SK-N-SH (cell line): Measurements from ENCODE around the gene INSC. TPM values are rescaled to one million over a fixed set of nuclear protein-coding genes. Genes with fewer than 3 reads are reported as not detected.

ENCODE experiments used
- CTCF ChIA-PET: fragments of 300-600, 350-600 bp; formaldehyde crosslinking; extraction: SDS; loops from one replicate; lab custom pipeline; 2021; lab: Yijun Ruan, JAX
- POLR2A ChIA-PET: fragments of 350-600 bp; sonication (Branson Sonifier 250); formaldehyde crosslinking; extraction: SDS; loops from one replicate; lab custom pipeline; 2020; ENCODE audit warnings: antibody characterized with exemption, inconsistent platforms; lab: Yijun Ruan, JAX
- DNase-seq: peaks from one replicate; pipeline ENCODE4 v3.0.0; 2012
- H2AFZ ChIP-seq: fragments of 200-600 bp; sonication (generic); 2 replicates; pipeline ENCODE4 v1.8.1; 2016; ENCODE audit warnings: antibody characterized with exemption, mild to moderate bottlenecking, low read depth
- H3F3A ChIP-seq: fragments of 200-600 bp; sonication (generic); replicated peaks from 2 replicates; pipeline ENCODE3; 2016; ENCODE audit warnings: antibody characterized with exemption, mild to moderate bottlenecking; ENCODE audit not compliant: insufficient read depth
- H3K27ac ChIP-seq, 2 experiments: fragments of 200-500 bp in 1 of 2; fragments of 200-600 bp in 1 of 2; sonication (Bioruptor generic) in 1 of 2; sonication (generic), shearing (Covaris generic) in 1 of 2; 2 replicates each; pipeline versions ENCODE4 v1.5.1 to v1.6.1; 2014 to 2016; ENCODE audit warnings: low read depth in 2 of 2, inconsistent platforms in 1 of 2, low read length in 1 of 2, mild to moderate bottlenecking in 1 of 2, mixed read lengths in 1 of 2
- H3K27me3 ChIP-seq: fragments of 200-600 bp; sonication (generic), shearing (Covaris generic); 2 replicates; pipeline ENCODE4 v1.6.1; 2016; ENCODE audit warnings: mixed run types; ENCODE audit not compliant: insufficient read depth
- H3K36me3 ChIP-seq, 2 experiments: fragments of 200-500 bp in 1 of 2; fragments of 200-600 bp in 1 of 2; sonication (Bioruptor generic) in 1 of 2; sonication (generic) in 1 of 2; replicated peaks in 1 of 2; 2 replicates each; pipeline versions ENCODE3 to v1.5.1; 2014 to 2016; ENCODE audit warnings: low read length in 1 of 2, mild to moderate bottlenecking in 1 of 2; ENCODE audit not compliant: insufficient read depth in 2 of 2, control insufficient read depth in 1 of 2
- H3K4me1 ChIP-seq, 2 experiments: fragments of 200-500 bp in 1 of 2; fragments of 200-600 bp in 1 of 2; sonication (Bioruptor generic) in 1 of 2; sonication (generic), shearing (Covaris generic) in 1 of 2; 2 replicates each; pipeline versions ENCODE4 v1.5.1 to v1.6.1; 2014 to 2016; ENCODE audit warnings: low read depth in 1 of 2, low read length in 1 of 2, mixed run types in 1 of 2; ENCODE audit not compliant: insufficient read depth in 2 of 2, control insufficient read depth in 1 of 2
- H3K4me2 ChIP-seq: fragments of 200-600 bp; sonication (generic), shearing (Covaris generic); 2 replicates; pipeline ENCODE4 v1.6.1; 2017; ENCODE audit warnings: mixed run types
- H3K4me3 ChIP-seq, 2 experiments: fragments of 200-500 bp in 1 of 2; fragments of 200-600 bp in 1 of 2; sonication (Bioruptor generic) in 1 of 2; sonication (generic), shearing (Covaris generic) in 1 of 2; 2 replicates each; pipeline versions ENCODE4 v1.5.1 to v1.8.1; 2014 to 2016; ENCODE audit warnings: low read depth in 2 of 2, inconsistent platforms in 1 of 2, low read length in 1 of 2, mild to moderate bottlenecking in 1 of 2, mixed read lengths in 1 of 2, moderate library complexity in 1 of 2
- H3K79me2 ChIP-seq: fragments of 200-600 bp; sonication (generic); 2 replicates; pipeline ENCODE4 v1.8.1; 2017; ENCODE audit warnings: mild to moderate bottlenecking; ENCODE audit not compliant: insufficient read depth
- H3K9ac ChIP-seq: fragments of 200-600 bp; sonication (generic); 2 replicates; pipeline ENCODE4 v1.6.1; 2017; ENCODE audit warnings: mixed run types
- H3K9me2 ChIP-seq: fragments of 200-600 bp; sonication (generic); 2 replicates; pipeline ENCODE4 v1.6.1; 2017; ENCODE audit warnings: mixed run types
- H3K9me3 ChIP-seq: fragments of 200-600 bp; sonication (generic); 2 replicates; pipeline ENCODE4 v1.6.1; 2017; ENCODE audit warnings: mixed run types, mild to moderate bottlenecking, moderate library complexity
- H4K20me1 ChIP-seq: fragments of 200-600 bp; sonication (generic); 2 replicates; pipeline ENCODE4 v1.6.1; 2017; ENCODE audit warnings: mild to moderate bottlenecking, mixed run types; ENCODE audit not compliant: insufficient read depth
- CTCF ChIP-seq: fragments of 200-600 bp; sonication (generic); IDR thresholded peaks from 2 replicates; pipeline ENCODE4 v1.6.1; 2017; ENCODE audit warnings: antibody characterized with exemption, mild to moderate bottlenecking, moderate library complexity
- ELF1 ChIP-seq: IDR thresholded peaks from 2 replicates; pipeline ENCODE4 v1.4.0; 2012
- EP300 ChIP-seq, 2 experiments: IDR thresholded peaks; 2 replicates each; pipeline versions ENCODE4 v1.4.0 to v1.6.1; 2012; ENCODE audit warnings: borderline replicate concordance in 1 of 2, low read depth in 1 of 2, low read length in 1 of 2
- FOSL2 ChIP-seq: IDR thresholded peaks from 2 replicates; pipeline ENCODE4 v1.4.0; 2012; ENCODE audit warnings: low read depth, mild to moderate bottlenecking, moderate library complexity, borderline replicate concordance
- GABPA ChIP-seq: IDR thresholded peaks from 2 replicates; pipeline ENCODE4 v1.4.0; 2012; ENCODE audit warnings: low read depth, mild to moderate bottlenecking
- JUND ChIP-seq: IDR thresholded peaks from 2 replicates; pipeline ENCODE4 v1.4.0; 2012
- MAX ChIP-seq: IDR thresholded peaks from 2 replicates; pipeline ENCODE4 v1.4.0; 2012; ENCODE audit warnings: low read depth
- MEF2A ChIP-seq: IDR thresholded peaks from 2 replicates; pipeline ENCODE4 v1.4.0; 2012; ENCODE audit warnings: low read depth, borderline replicate concordance
- MXI1 ChIP-seq: IDR thresholded peaks from 2 replicates; pipeline ENCODE4 v1.6.1; 2012; ENCODE audit warnings: mild to moderate bottlenecking, low read depth, low read length, improper control_type of control experiment
- NFIC ChIP-seq: IDR thresholded peaks from 2 replicates; pipeline ENCODE4 v1.4.0; 2012; ENCODE audit warnings: borderline replicate concordance
- POLR2AphosphoS5 ChIP-seq: IDR thresholded peaks from 2 replicates; pipeline ENCODE4 v1.6.1; 2012; ENCODE audit warnings: low read depth, low read length
- REST ChIP-seq: IDR thresholded peaks from 2 replicates; pipeline ENCODE4 v1.6.1; 2012; ENCODE audit warnings: mild to moderate bottlenecking, low read depth, low read length, moderate library complexity
- RFX5 ChIP-seq: IDR thresholded peaks from 2 replicates; pipeline ENCODE4 v1.6.1; 2012; ENCODE audit warnings: mild to moderate bottlenecking, improper control_type of control experiment, low read length
- USF2 ChIP-seq: fragments of 150-350 bp; IDR thresholded peaks from 2 replicates; pipeline ENCODE4 v1.6.1; 2017; ENCODE audit warnings: antibody characterized with exemption, low read length, low read depth, borderline replicate concordance
- YY1 ChIP-seq: IDR thresholded peaks from 2 replicates; pipeline ENCODE4 v1.4.0; 2012; ENCODE audit warnings: low read depth, mild to moderate bottlenecking
- WGBS: methylation state at CpG from one replicate; pipeline ENCODE4 v1.1.6; 2017; ENCODE audit warnings: low lambda C conversion rate; 5-methylcytosine and 5-hydroxymethylcytosine counted together
- polyA plus RNA-seq, 3 experiments: library from polyadenylated mRNA; depleted of rRNA; stranded (reverse); fragments of >200 nt; gene quantifications; 2 replicates each; pipeline ENCODE4 v1.2.3, GENCODE V29; 2012

INSC gene
- polyA plus RNA-seq, 1 of the 3 experiments (the other 2 are of a cell fraction) = not detected

- H2AFZ ChIP-seq = peak within 1 kb of the TSS; percentile 46; the same call in 1 of the 2 replicates
These were observed 41.1 kb upstream of the INSC start, which contains the start of gene CALCB for GRCh38 chr11:15073361-15074205. CALCB (plus strand) TSS chr11:15073593; CDS start chr11:15074719, 1,126 bp downstream.

GRCh38 chr11:15074206-15075161 lies 40.2 kb upstream of the INSC start:
- peak overlapping the region; percentile 50 to 57 for H3K4me3 ChIP-seq
- H3K9ac ChIP-seq = no peak overlapping the region
- POLR2A ChIA-PET = interaction anchor here (0.5 to 2.6 kb wide), 2 partner anchors 10 to 166 kb away, joined by 4 to 8 read pairs; no protein-coding TSS in a partner anchor
- CTCF ChIA-PET = interaction anchor here (0.6 to 8.0 kb wide), 71 partner anchors 8 to 969 kb away, joined by 3 to 198 read pairs (median 4); no protein-coding TSS in a partner anchor
- no peaks in the 10 kb centered on the region for H3K9me3 ChIP-seq
- peak overlapping the region; percentile 78 for H3K4me2 ChIP-seq
- H4K20me1 ChIP-seq = no peaks in the 10 kb centered on the region
- no peaks in the 10 kb centered on the region for H3K36me3 ChIP-seq
- peak overlapping the region; percentile 46; the same call in 1 of the 2 replicates for H2AFZ ChIP-seq
- H3K4me1 ChIP-seq = peaks cover 0 to 15% of the 10 kb centered on the region in 2 experiments; a peak in 1 of 4 replicates
- H3K9me2 ChIP-seq = no peaks in the 10 kb centered on the region
- no peaks in the 10 kb centered on the region for H3F3A ChIP-seq
- H3K27ac ChIP-seq = no peak overlapping the region; a peak in 1 of 4 replicates
- H3K79me2 ChIP-seq = no peaks in the 10 kb centered on the region
- peak; percentile 83 for DNase-seq
- 2% methylated on average over 22 of the region's 33 CpGs for WGBS
- H3K27me3 ChIP-seq = peaks cover 17% of the 10 kb centered on the region
- TF ChIP-seq MAX (0 out of 2 replicates have a peak, but pooled peaks have one; percentile 13), CTCF (peak; percentile 70), JUND (no peak), MXI1 (peak; percentile 35; the same call in 1 of the 2 replicates), EP300 (IDR thresholded peaks at IDR 0.05; ENCODE audit: borderline replicate concordance in 1 of 2, low read depth in 1 of 2, low read length in 1 of 2) (no peak), ELF1 (no peak), NFIC (no peak), GABPA (no peak), POLR2AphosphoS5 (no peak), REST (no peak), FOSL2 (no peak), MEF2A (no peak), YY1 (no peak)

More at GRCh38 chr11:15073361-15074205, 41.1 kb upstream of the INSC start, which contains the start of gene CALCB:
- Histone ChIP-seq H3K9ac (no peak within 1 kb of the TSS), H3F3A (no peaks in the 10 kb centered on the region), H3K4me3 (peak within 1 kb of the TSS; percentile 50 to 57), H3K9me3 (no peaks in the 10 kb centered on the region), H3K4me1 (peaks cover 0 to 15% of the 10 kb centered on the region in 2 experiments; a peak in 1 of 4 replicates), H4K20me1 (no peaks in the 10 kb centered on the region), H3K9me2 (no peaks in the 10 kb centered on the region), H3K79me2 (no peaks in the 10 kb centered on the region), H3K27me3 (peaks cover 17% of the 10 kb centered on the region), H3K36me3 (no peaks in the 10 kb centered on the region), H3K4me2 (peak within 1 kb of the TSS; percentile 78), H3K27ac (no peak within 1 kb of the TSS)
- ChIA-PET CTCF (interaction anchor here (0.7 to 8.0 kb wide), 41 partner anchors 8 to 618 kb away, joined by 3 to 198 read pairs (median 5); partner anchors contain the start of gene CYP2R1), POLR2A (interaction anchor here (0.5 to 2.6 kb wide), 3 partner anchors 11 to 165 kb away, joined by 3 to 8 read pairs (median 4); no protein-coding TSS in a partner anchor)
- 2% methylated on average over 21 of the region's 60 CpGs for WGBS
- TF ChIP-seq USF2 (no peak), RFX5 (peak; percentile 63; the same call in 1 of the 2 replicates)
- DNase-seq = peak; percentile 83
